ENCODE data around the gene MKI67.

DNA sequence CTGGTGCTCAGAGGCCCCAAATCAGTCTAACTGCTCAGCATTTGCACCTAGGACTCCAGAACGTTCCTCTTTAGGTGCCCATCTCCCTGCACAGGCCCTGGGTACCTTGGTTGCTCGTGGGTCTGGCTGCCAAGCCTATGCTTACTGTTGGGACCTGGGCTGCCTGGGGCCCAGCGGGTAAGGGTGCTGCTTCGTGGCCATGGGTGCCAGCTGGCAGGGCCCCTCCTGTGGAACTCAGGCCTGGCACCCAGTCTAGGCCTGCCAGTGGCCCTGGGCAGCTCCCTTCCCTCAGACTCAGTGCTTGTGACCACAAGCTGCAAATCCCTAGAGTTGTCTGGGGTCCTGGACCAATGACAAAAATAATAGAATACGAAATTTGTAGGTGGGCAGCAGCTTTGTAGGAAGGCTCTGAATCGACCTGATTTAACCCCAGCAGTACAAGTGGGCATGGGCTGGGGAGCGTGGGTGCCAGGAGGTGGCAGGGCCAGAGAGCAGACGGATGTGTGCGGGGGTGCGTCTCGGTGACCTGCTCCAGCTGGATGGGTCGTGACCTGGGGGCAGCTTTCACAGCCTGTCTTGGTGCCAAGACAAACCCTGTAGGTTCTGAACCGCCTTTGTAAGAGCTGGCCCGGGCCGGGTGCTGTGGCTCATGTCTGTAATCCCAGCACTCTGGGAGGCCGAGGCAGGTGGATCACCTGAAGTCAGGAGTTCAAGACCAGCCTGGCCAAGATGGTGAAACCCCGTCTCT lies 69.7 kb downstream of the MKI67 start:
- no peak for TF ChIP-seq MEF2A (IDR thresholded peaks at IDR 0.05; ENCODE audit: insufficient read depth, low read depth, low read length)
- no peak for TF ChIP-seq TBL1XR1 (IDR thresholded peaks at IDR 0.05; ENCODE audit: low read depth, low read length)
- TF ChIP-seq KDM1A (IDR thresholded peaks at IDR 0.05; ENCODE audit: borderline replicate concordance) = no peak
- TF ChIP-seq, protein P1, sequence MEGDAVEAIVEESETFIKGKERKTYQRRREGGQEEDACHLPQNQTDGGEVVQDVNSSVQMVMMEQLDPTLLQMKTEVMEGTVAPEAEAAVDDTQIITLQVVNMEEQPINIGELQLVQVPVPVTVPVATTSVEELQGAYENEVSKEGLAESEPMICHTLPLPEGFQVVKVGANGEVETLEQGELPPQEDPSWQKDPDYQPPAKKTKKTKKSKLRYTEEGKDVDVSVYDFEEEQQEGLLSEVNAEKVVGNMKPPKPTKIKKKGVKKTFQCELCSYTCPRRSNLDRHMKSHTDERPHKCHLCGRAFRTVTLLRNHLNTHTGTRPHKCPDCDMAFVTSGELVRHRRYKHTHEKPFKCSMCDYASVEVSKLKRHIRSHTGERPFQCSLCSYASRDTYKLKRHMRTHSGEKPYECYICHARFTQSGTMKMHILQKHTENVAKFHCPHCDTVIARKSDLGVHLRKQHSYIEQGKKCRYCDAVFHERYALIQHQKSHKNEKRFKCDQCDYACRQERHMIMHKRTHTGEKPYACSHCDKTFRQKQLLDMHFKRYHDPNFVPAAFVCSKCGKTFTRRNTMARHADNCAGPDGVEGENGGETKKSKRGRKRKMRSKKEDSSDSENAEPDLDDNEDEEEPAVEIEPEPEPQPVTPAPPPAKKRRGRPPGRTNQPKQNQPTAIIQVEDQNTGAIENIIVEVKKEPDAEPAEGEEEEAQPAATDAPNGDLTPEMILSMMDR (IDR thresholded peaks at IDR 0.05 in 2 of 3, conservative IDR thresholded peaks at IDR 0.05 in 1 of 3; ENCODE audit: control insufficient read depth in 2 of 3, extremely low read depth in 1 of 3, insufficient read depth in 1 of 3, low read depth in 3 of 3, low read length in 3 of 3) = no peak
- TF ChIP-seq MTA2 (IDR thresholded peaks at IDR 0.05; ENCODE audit: low read depth) = no peak
- TF ChIP-seq ESRRA (IDR thresholded peaks at IDR 0.05; ENCODE audit: low read length) = no peak
- TF ChIP-seq EGR1 (IDR thresholded peaks at IDR 0.05; ENCODE audit: borderline replicate concordance in 1 of 2, low read depth in 2 of 2, low read length in 2 of 2) = no peak
- no peak for TF ChIP-seq HDAC6 (IDR thresholded peaks at IDR 0.05; ENCODE audit: unreplicated experiment)
- no peak for TF ChIP-seq LARP7 (IDR thresholded peaks at IDR 0.05)
- no peak for TF ChIP-seq POU2F2 (IDR thresholded peaks at IDR 0.05; ENCODE audit: borderline replicate concordance, low read depth, low read length)
